NCI-H146 treated with DMSO at 0.1 percent for 48 hours (cell line): ENCODE measurements around the gene APOF.
"Not testable (repeated sequence)": the region's sequence is repeated elsewhere in the genome, so short reads cannot be mapped to it uniquely, and the experiment has no call there.

Experiments used
- DNase-seq: peaks from one replicate; lab custom pipeline; 2025; ENCODE audit not compliant: unreplicated experiment; lab: John Stamatoyannopoulos, UW

Gene APOF

DNA sequence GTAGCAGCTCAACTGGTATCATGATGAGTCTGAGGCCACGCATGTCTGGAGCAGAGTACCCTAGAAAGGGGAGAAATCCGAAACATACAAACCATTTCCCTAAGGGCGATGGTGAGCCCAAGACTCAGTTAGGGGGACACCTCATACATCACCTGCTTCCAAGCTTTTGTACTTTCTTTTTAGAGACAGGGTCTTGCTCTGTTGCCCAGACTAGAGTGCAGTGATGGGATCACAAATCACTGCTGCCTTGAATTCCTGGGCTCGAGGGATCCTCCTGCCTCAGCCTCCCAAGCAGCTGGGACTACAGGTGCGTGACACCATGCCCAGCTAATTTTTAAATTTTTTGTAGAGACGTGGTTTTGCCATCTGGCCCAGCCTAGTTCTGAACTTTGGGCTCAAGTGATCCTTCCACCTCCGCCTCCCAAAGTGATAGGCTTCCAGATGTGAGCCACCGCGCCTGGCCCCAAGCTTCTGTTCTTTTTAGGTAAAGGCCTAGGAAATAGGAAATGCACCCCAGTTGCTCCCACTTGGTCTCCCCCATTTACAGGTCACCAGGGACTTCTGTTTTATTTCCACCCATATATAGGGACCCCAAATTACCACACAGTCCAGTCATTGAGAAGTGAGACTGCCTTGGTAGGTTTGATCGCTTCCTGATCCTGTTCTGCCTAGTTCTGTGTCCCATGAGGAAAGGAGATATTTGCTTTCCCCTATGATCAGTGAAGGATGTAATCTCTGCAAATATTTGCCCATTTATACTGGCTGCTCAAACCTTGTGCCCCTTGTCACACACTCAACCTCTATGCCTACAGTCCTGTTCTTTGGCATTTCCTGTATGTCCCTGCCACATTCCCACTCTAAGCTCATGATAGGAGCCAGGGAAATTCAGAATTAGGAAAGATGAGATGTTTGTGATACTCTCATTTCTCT, at the start of gene APOF:
TSS of gene APOF (minus strand) at position 728 of the 930 bp plus-strand sequence. CDS start at position 616, 112 bp downstream.
- no peak for DNase-seq

DNA sequence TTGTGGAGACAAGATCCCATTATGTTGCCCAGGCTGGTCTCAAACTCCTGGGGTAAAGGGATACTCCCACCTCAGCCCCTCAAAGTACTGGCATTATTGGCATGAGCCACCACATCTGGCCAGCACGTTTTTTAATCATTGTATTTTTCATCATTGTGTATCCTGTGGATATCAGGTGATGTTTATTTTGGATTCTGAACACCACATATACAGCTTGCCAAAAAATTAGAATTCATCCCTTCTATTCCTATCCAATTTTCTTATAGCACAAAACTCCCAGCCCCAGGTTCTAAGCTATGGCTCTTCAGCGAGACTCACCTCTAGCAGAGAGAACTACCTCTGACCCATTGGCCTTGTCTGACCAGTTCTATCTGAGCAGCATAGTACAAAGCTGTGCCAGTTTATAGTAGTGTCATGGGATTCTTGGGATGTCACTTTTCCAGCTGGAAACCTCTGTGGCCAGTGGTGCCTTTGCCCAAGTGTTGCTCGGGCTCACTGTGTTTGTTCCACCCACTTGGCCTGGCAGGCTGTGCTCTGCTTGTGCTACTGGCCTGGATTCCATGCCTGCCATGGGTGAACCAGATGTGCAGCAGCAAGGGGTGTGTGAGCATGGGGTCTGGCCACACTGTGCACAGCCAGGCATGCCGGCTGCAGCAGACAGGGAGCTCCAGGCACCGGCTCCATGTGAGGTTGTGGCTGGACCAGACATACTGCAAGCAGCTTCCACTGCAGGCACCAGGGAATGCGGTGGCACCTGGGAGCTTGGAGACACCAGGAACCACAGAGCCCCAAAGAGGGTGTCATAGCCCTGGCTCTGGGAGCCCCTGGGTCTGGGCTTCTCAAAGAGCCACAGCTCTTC, 49.4 kb upstream of the APOF start:
- DNase-seq = no peak

GRCh38 chr12:56410768-56411167, 48.1 kb upstream of the APOF start:
- no peak for DNase-seq

DNA sequence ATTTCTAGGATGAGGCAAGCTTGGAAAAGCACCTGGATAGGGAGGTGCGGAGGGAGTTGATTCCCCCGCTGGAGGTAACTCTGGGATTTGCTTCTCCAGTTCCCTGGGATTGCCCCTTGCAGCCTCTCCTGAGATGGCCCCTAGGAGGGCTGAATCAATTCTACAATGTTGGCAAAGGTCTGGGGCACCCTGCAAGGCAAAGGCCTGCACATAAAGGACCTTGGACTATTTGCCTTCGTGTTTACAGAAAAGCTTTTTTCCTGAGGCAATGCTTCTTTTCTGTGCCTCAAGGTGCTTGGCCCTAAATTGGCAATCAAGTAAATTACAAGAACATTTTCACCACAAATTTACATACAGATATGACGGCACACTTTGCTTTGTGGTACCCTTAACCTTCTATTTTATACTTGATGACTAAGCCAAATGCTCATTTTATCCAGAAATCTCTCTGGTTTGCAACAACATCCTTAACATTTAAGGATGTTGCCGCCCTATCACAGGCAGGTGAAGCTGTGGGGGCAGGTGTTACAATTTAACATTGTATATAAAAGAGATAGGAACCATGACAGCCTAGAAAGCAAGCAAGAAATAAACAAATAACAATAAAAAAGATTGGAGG, 46.3 kb upstream of the APOF start:
- no peak for DNase-seq

DNA sequence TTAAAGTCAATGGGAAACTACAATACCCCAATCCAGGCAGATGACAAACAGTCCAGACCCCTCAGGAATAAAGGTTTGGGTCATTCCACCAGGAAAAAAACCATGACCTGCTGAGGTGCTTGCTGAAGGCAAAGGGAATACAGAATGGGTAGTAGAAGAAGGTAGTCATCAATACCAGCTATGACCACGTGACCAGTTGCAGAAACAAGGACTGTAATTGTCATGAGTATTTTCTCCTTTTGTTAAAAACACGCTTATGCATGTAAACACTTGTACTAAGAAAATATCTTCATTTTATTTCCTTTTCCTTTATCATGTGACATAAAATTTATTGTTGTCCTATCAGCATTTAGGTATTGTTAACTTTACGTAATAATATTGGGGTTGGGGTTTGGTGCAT, 41.6 kb upstream of the APOF start:
- DNase-seq = not testable (repeated sequence)

- not testable (repeated sequence) for DNase-seq
Observed at GRCh38 chr12:56401612-56402011, 39.0 kb upstream of the APOF start.

DNA sequence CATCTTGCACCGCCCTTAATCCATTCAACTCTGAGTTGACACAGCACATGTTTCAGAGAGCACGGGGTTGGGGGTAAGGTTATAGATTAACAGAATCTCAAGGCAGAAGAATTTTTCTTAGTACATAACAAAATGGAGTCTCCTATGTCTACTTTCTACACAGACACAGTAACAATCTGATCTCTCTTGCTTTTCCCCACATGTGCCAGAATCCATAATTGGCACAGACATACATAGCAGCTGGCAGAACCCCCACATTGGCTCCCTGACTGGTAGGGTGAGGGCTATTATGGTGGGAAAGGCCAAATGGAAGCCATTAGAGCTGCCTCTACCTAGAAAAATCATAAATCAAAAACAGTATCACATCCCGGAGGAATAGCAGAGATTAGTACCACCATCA, 38.5 kb upstream of the APOF start:
- DNase-seq = not testable (repeated sequence)

GRCh38 chr12:56399466-56399865, 36.8 kb upstream of the APOF start:
- DNase-seq = not testable (repeated sequence)

DNA sequence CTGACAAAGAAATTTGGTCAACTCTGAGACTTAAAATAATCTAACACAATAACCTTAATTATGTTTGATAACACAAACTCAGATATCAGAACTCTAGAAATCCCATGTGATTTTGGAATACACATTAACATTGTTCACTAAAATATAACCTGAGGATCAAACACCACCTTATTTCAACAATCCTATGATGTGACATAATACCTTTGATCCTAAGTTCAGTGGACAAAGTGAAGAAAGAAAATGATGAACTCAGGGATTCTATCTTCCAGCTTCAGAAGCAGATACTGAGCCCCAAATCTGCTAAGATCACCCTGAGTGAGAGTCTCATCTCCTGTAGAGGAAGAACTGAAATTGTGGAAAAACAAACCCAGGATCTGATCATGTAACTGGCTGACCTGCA, 35.7 kb upstream of the APOF start:
- no peak for DNase-seq

- no peak for DNase-seq
Observed at GRCh38 chr12:56392331-56392730, 29.7 kb upstream of the APOF start.

DNA sequence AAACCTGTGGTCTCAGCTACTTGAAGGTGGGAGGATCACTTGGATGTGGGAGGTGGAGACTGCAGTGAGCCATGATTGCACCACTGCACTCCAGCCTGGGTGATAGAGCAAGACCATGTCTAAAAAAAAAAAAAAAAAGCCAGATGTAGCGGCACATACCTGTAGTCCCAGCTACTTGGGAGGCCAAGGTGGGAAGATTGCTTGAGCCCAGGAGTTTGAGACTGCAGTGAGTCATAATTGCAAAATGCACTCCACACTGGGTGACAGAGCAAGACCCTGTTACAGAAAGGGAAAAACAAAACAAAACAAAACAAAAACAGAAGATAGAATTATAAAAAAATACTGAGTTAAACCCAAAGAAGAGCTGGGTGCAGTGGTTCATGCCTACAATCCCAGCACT, 29.1 kb upstream of the APOF start:
- DNase-seq = no peak

GRCh38 chr12:56389412-56389811, 26.8 kb upstream of the APOF start:
- no peak for DNase-seq

DNA sequence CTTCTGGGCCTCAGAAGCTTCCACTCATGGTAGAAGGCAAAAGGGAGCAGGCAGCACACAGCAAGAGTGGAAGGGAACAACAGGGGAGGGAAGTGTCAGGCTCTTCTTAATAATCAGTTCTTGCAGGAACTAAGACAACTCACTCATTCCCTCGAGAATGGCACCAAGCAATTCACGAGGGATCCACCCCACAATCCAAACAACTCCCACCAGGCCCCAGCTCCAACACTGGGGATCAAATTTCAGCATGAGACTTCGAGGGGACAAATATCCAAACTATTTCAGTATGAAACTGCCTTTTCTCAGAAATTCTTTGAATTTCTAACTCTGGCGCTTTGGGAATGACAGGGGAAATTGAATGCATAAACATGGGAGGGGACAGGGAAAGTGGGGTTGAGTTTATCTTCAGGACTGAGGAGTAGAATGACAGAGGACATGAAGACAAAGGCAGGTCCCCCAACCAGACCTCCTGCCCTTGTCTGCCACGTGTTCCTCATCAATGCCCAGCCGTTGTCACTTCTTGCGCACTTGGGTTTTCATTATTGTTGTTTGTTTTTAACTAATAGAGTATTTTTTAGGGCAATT, 24.6 kb upstream of the APOF start:
- no peak for DNase-seq

GRCh38 chr12:56385873-56386272, 23.2 kb upstream of the APOF start:
- peak; percentile 47 for DNase-seq

DNA sequence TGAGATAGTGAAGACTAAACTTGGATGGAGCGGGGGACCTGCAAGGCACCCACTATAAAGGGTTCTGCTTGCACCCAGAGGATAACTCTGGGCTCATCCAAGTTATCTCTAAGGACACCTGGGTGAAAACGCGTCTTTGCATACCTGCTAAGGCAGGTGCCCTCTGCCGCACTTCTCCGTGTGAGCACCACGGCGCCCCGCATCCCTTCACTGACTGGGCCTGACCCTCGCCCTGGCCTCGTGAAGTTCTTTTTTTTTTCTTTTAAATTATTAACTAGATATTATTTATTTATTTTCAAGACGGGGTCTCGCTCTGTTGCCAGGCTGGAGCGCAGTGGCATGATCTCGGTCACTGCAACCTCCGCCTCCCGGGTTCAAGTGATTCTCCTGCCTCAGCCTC, 20.0 kb upstream of the APOF start:
- no peak for DNase-seq

GRCh38 chr12:56377989-56378316, 15.3 kb upstream of the APOF start:
- no peak for DNase-seq

DNA sequence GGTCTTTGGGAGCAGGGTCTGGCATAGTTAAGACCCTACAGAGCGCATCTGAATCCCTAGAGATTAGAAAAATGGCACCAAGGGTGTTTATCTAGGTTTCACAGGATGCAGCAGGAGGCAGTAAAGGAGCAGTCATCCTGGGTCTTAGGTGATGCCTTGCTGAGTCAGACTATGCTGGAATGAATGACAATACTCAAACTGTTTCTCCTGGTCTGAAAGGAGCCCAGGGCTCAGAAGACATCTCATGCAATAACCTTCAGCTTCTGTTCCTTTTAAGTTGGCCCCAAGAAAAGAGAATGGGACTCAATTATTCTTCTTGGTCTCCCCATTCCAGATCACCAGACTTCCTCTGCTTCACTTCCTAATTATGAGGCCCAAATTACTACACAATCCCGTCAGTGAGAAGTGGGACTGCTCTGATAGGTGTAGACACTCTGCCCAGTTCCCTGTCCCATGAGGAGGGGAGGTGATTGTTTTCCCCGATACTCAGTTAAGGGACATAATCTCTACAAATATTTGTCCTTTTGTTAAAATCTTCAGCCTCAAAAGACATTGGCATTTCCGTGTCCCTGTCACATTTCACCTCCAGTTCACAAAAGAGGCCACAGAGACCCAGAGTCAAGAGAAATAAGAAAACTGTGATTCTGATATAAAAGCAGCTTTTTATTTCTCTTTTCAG, 14.8 kb upstream of the APOF start:
- no peak for DNase-seq

DNA sequence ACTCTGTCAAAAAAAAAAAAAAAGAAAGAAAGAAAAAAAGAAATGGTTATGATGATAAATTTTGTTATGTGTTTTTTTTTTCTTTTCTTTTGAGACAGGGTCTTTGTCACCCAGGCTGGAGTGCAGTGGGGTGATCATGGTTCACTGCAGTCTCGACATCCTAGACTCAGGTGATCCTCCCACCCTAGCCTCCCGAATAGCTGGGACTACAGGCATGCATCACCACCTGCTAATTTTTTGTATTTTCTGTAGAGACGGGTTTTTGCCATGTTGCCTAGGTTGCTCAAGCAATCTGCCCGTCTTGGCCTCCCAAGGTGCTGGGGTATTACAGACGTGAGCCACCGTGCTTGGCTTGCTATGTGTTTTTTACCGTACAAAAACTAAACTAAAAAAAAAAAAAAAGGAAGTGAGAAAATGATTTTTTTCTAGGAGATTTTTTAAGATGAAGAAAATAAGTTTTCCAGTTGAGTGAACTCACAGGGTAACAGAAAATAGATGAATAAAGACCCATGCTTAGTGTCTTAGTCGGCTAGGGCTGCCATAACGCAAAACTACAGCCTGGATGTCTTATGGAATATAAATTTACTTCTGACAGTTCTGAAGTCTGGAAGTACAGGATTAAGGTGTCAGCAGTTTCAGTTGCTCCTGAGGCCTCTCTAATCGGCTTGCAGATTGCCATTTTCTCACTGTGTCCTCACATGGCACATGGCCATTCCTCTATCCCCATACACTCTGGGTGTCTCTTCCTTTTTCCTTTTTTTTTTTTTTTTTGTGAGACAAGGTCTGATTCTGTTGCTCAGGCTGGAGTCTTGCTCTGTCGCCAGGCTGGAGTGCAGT, 13.2 kb upstream of the APOF start:
- DNase-seq = no peak

DNA sequence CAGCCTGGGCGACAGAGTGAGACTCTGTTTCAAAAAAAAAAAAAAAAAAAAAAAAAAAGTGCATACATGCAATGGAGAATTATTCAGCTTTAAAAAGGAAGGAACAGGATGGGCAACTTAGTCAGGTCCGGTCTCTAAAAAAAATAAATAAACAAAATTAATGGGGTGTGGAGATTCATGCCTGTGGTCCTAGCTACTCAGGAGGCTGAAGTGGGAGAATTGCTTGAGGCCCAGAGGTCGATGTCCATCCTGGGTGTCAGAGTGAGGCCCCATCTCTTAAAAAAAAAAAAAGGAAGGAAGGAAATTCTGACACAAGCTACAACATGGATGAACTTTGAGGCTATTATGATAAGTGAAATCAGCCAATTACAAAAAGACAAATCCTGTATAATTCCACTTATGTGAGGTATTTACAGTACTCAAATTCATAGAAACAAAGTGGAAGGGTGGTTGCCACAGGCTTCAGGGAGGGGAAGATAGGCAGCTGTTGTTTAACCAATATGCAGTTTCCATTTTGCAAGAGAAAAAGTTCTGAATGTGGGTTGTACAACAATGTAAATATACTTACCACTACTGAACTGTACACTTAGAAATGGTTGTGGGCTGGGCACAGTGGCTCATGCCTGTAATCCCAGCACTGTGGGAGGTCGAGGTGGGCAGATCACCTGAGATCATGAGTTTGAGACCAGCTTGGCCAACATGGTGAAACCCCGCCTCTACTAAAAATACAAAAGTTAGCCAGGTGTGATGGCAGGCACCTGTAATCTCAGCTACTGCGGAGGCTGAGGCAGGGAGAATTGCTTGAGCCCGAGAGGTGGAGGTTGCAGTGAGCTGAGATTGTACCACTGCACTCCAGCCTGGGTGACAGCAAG, 12.3 kb upstream of the APOF start:
- no peak for DNase-seq
